ENCODE measurements around the gene MAP6D1. TPM values are rescaled to one million over a fixed set of nuclear protein-coding genes. Genes with fewer than 3 reads are reported as not detected.

MAP6D1 gene
- total and polyA plus RNA-seq, 2 donors (not counting 1 experiment from before 2014, with no cell fraction given): 0.83 to 2.1 TPM

DNA sequence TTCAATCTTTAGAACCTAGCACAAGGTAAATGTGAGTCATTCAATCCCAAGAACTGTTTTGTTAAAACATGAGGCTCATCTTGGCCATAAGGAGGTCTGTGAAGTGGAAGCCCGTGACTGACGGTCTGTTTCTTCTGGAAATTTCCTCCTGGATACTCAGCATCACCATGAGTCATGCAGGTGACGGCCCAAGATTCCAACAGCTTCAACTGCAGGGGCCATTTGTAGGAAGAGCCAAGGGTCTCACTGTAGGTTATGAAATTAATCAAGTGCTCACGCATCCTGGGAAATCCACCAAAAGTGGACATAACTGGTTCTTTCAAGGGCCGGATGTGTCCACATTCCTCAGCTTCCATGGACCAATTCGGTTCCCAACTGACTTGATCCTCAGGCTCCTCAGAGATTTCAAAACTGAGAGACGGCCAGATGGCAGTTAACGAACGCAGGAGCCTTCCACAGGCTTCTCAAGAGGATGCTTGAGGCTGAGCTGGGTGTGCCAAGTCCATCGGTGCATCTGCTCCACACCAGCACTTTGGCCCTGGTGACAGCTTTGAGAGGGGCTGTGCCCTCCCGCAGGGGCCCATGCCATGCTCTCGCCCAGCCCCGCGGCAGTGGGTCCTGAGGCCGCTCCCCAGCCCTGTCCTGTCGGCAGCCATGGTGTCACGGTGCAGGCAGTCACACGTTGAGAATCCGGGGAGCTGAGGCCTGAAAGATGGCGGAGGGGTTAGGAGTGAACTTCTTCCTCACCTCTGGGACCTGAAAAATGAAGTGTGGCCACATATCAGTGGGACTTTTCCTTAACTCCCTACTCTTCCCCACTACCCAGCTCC is 8.5 kb downstream of the MAP6D1 start:
- Histone ChIP-seq H3K9ac (ENCODE audit: insufficient read depth, low read length) (no peak overlapping the region), H3K4me1 (ENCODE audit: control insufficient read depth, extremely low read depth, insufficient read depth, low read length) (no peaks in the 10 kb centered on the region), H3K36me3 (ENCODE audit: control insufficient read depth, insufficient read depth, low read length) (peaks cover 3% of the 10 kb centered on the region), H3K27me3 (ENCODE audit: control insufficient read depth, insufficient read depth, low read length) (no peaks in the 10 kb centered on the region), H3K4me2 (ENCODE audit: extremely low read depth, insufficient read depth, low read length) (no peak overlapping the region), H3K4me3 (replicated peaks in 1 of 4; ENCODE audit: control extremely low read depth in 1 of 4, insufficient read depth in 1 of 4, low read depth in 3 of 4, low read length in 4 of 4) (no peak overlapping the region), H4K20me1 (ENCODE audit: control insufficient read depth, extremely low read depth, insufficient read depth, low read length) (no peaks in the 10 kb centered on the region), H3K27ac (ENCODE audit: insufficient read depth, low read length) (no peak overlapping the region), H2AFZ (ENCODE audit: low read length) (no peak overlapping the region), H3K79me2 (ENCODE audit: control insufficient read depth, insufficient read depth, low read length) (no peaks in the 10 kb centered on the region), H3K9me3 (ENCODE audit: control insufficient read depth, insufficient read depth, low read depth, low read length) (no peaks in the 10 kb centered on the region)
- peak in 1 of 2 donors; percentile 17 for DNase-seq (ENCODE audit: low read depth in 2 of 2)
- TF ChIP-seq, protein P1, sequence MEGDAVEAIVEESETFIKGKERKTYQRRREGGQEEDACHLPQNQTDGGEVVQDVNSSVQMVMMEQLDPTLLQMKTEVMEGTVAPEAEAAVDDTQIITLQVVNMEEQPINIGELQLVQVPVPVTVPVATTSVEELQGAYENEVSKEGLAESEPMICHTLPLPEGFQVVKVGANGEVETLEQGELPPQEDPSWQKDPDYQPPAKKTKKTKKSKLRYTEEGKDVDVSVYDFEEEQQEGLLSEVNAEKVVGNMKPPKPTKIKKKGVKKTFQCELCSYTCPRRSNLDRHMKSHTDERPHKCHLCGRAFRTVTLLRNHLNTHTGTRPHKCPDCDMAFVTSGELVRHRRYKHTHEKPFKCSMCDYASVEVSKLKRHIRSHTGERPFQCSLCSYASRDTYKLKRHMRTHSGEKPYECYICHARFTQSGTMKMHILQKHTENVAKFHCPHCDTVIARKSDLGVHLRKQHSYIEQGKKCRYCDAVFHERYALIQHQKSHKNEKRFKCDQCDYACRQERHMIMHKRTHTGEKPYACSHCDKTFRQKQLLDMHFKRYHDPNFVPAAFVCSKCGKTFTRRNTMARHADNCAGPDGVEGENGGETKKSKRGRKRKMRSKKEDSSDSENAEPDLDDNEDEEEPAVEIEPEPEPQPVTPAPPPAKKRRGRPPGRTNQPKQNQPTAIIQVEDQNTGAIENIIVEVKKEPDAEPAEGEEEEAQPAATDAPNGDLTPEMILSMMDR (conservative IDR thresholded peaks at IDR 0.05 in 1 of 2, IDR thresholded peaks at IDR 0.05 in 1 of 2; ENCODE audit: low read depth in 1 of 2, low read length in 2 of 2): no peak
- TF ChIP-seq EZH2 (IDR thresholded peaks at IDR 0.05; ENCODE audit: low read length, missing control alignments): no peak

DNA sequence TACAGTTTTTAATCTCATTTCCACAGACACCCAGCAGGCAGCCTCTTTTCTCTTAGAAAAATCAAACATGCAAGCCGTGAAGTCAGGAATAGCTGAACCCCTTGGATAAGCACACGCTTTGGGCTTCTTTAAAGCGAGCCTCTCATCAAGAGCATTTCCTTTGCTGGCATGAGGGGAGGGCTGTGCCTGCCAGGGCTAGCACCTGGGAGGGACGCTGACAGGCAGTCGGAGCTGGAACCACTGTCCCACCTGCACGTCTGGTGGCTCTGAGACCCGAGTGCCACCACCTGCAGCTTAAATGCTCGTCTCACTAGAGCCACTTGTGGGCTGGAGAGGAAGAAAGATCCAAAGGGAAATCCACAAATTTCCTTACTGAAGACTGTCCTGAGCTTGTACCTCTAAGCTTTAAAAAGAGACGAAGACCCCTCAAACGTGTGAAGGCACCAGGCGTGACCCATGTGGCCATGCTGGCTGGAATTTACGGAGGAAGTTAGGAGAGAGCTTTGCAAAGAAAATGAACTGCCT is 9.4 kb downstream of the MAP6D1 start:
- no peak overlapping the region for H3K9ac ChIP-seq (ENCODE audit: insufficient read depth, low read length)
- peaks cover 5% of the 10 kb centered on the region for H3K36me3 ChIP-seq (ENCODE audit: control insufficient read depth, insufficient read depth, low read length)
- H3K27ac ChIP-seq (ENCODE audit: insufficient read depth, low read length): no peak overlapping the region
- no peaks in the 10 kb centered on the region for H4K20me1 ChIP-seq (ENCODE audit: control insufficient read depth, extremely low read depth, insufficient read depth, low read length)
- H3K4me1 ChIP-seq (ENCODE audit: control insufficient read depth, extremely low read depth, insufficient read depth, low read length): no peaks in the 10 kb centered on the region
- no peak overlapping the region for H3K4me2 ChIP-seq (ENCODE audit: extremely low read depth, insufficient read depth, low read length)
- TF ChIP-seq EZH2 (IDR thresholded peaks at IDR 0.05; ENCODE audit: low read length, missing control alignments): no peak
- TF ChIP-seq, protein P1 (conservative IDR thresholded peaks at IDR 0.05 in 1 of 2, IDR thresholded peaks at IDR 0.05 in 1 of 2; ENCODE audit: low read depth in 1 of 2, low read length in 2 of 2): no peak
- H3K9me3 ChIP-seq (ENCODE audit: control insufficient read depth, insufficient read depth, low read depth, low read length): no peaks in the 10 kb centered on the region
- no peaks in the 10 kb centered on the region for H3K79me2 ChIP-seq (ENCODE audit: control insufficient read depth, insufficient read depth, low read length)
- no peaks in the 10 kb centered on the region for H3K27me3 ChIP-seq (ENCODE audit: control insufficient read depth, insufficient read depth, low read length)
- no peak overlapping the region for H3K4me3 ChIP-seq (replicated peaks in 1 of 4; ENCODE audit: control extremely low read depth in 1 of 4, insufficient read depth in 1 of 4, low read depth in 3 of 4, low read length in 4 of 4)
- no peak overlapping the region for H2AFZ ChIP-seq (ENCODE audit: low read length)
- no peak for DNase-seq (ENCODE audit: low read depth in 2 of 2)

DNA sequence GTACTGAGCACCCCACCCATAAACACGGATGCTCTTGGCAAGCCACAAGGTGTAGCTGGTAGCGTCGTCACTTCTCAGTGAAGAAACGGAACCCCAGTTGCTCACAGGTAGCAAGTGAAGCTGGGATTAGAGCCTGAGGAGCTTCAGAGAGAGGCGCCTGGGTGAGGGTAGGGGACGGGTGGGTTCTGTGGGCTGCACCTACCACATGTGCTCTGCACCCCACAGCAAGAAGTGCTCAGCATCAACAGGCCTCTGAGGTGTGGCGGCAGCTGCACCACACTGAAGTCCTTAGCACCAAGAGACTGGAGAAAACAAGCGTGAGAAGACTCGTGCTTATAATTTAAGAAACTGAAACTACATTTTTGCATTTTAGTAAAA is 9.8 kb downstream of the MAP6D1 start:
- DNase-seq (ENCODE audit: low read depth in 2 of 2): no peak
- Histone ChIP-seq H3K9me3 (ENCODE audit: control insufficient read depth, insufficient read depth, low read depth, low read length) (no peaks in the 10 kb centered on the region), H3K9ac (ENCODE audit: insufficient read depth, low read length) (no peak overlapping the region), H2AFZ (ENCODE audit: low read length) (no peak overlapping the region), H4K20me1 (ENCODE audit: control insufficient read depth, extremely low read depth, insufficient read depth, low read length) (no peaks in the 10 kb centered on the region), H3K4me2 (ENCODE audit: extremely low read depth, insufficient read depth, low read length) (no peak overlapping the region), H3K36me3 (ENCODE audit: control insufficient read depth, insufficient read depth, low read length) (peaks cover 5% of the 10 kb centered on the region), H3K4me3 (replicated peaks in 1 of 4; ENCODE audit: control extremely low read depth in 1 of 4, insufficient read depth in 1 of 4, low read depth in 3 of 4, low read length in 4 of 4) (no peak overlapping the region), H3K27me3 (ENCODE audit: control insufficient read depth, insufficient read depth, low read length) (no peaks in the 10 kb centered on the region), H3K4me1 (ENCODE audit: control insufficient read depth, extremely low read depth, insufficient read depth, low read length) (no peaks in the 10 kb centered on the region), H3K79me2 (ENCODE audit: control insufficient read depth, insufficient read depth, low read length) (no peaks in the 10 kb centered on the region), H3K27ac (ENCODE audit: insufficient read depth, low read length) (no peak overlapping the region)
- TF ChIP-seq, protein P1 (conservative IDR thresholded peaks at IDR 0.05 in 1 of 2, IDR thresholded peaks at IDR 0.05 in 1 of 2; ENCODE audit: low read depth in 1 of 2, low read length in 2 of 2): no peak
- TF ChIP-seq EZH2 (IDR thresholded peaks at IDR 0.05; ENCODE audit: low read length, missing control alignments): no peak

All from fibroblast of lung (primary cell).